Peyer's patch (tissue), 4 donors: ENCODE measurements around the gene CAPNS1.

Source experiments
- POLR2A ChIP-seq, 2 donors: fragments of 450-650 bp; IDR thresholded peaks; one replicate each; pipeline ENCODE4 v1.5.1; 2017; ENCODE audit warnings: antibody characterized with exemption in 2 of 2, mild to moderate bottlenecking in 2 of 2, moderate library complexity in 2 of 2
- TF ChIP-seq, protein P1 (sequence below), 6 experiments: fragments of 450-650 bp in 4 of 6; fragments of 200-600 bp in 2 of 6; sonication (generic) in 1 of 6; IDR thresholded peaks; one replicate each; pipeline ENCODE4 v1.5.1; 2017 to 2019; ENCODE audit warnings: antibody characterized with exemption in 6 of 6, mild to moderate bottlenecking in 3 of 6, moderate library complexity in 1 of 6

GRCh38 chr19:36120092-36120983, 19.5 kb upstream of the CAPNS1 start:
- TF ChIP-seq, protein P1, sequence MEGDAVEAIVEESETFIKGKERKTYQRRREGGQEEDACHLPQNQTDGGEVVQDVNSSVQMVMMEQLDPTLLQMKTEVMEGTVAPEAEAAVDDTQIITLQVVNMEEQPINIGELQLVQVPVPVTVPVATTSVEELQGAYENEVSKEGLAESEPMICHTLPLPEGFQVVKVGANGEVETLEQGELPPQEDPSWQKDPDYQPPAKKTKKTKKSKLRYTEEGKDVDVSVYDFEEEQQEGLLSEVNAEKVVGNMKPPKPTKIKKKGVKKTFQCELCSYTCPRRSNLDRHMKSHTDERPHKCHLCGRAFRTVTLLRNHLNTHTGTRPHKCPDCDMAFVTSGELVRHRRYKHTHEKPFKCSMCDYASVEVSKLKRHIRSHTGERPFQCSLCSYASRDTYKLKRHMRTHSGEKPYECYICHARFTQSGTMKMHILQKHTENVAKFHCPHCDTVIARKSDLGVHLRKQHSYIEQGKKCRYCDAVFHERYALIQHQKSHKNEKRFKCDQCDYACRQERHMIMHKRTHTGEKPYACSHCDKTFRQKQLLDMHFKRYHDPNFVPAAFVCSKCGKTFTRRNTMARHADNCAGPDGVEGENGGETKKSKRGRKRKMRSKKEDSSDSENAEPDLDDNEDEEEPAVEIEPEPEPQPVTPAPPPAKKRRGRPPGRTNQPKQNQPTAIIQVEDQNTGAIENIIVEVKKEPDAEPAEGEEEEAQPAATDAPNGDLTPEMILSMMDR (IDR thresholded peaks at IDR 0.05) = no peak
- TF ChIP-seq POLR2A (IDR thresholded peaks at IDR 0.05) = no peak
